WERI-Rb-1 (cell line): Measurements from ENCODE around the gene AJAP1.

Experiments
- DNase-seq: peaks from one replicate; pipeline ENCODE4 v3.0.0-alpha.2; 2020
- H3K27ac ChIP-seq: fragments of 250-450 bp; sonication (Bioruptor Pico); 2 replicates; pipeline ENCODE4 v1.5.1; 2020; ENCODE audit warnings: mild to moderate bottlenecking, moderate library complexity
- H3K27me3 ChIP-seq: fragments of 250-450 bp; sonication (Bioruptor Pico); 2 replicates; pipeline ENCODE4 v1.5.1; 2021; ENCODE audit warnings: mild to moderate bottlenecking, low read depth, moderate library complexity; ENCODE audit not compliant: insufficient read depth, severe bottlenecking
- H3K36me3 ChIP-seq: fragments of 250-450 bp; sonication (Bioruptor Pico); 2 replicates; pipeline ENCODE4 v1.5.1; 2020; ENCODE audit warnings: mild to moderate bottlenecking, moderate library complexity
- H3K4me3 ChIP-seq: 2 replicates; pipeline ENCODE4 v1.5.1; 2011; ENCODE audit warnings: low read depth, mild to moderate bottlenecking, control low read depth, low read length
- H3K9me3 ChIP-seq: fragments of 250-450 bp; sonication (Bioruptor Pico); 2 replicates; pipeline ENCODE4 v1.5.1; 2021; ENCODE audit warnings: mild to moderate bottlenecking, moderate library complexity; ENCODE audit not compliant: severe bottlenecking
- CTCF ChIP-seq: IDR thresholded peaks from 2 replicates; pipeline ENCODE4 v1.5.1; 2011; ENCODE audit warnings: low read depth, mild to moderate bottlenecking, control low read depth, inconsistent platforms, low read length

The AJAP1 gene

GRCh38 chr1:4726620-4727341, 72.4 kb downstream of the AJAP1 start:
- H3K27me3 ChIP-seq, result no peaks in the 10 kb centered on the region
- no peak overlapping the region for H3K4me3 ChIP-seq
- H3K27ac ChIP-seq, result no peak overlapping the region
- H3K9me3 ChIP-seq, result no peaks in the 10 kb centered on the region
- TF ChIP-seq CTCF, result no peak
- DNase-seq, result no peak
- H3K36me3 ChIP-seq, result no peaks in the 10 kb centered on the region

- no peak for TF ChIP-seq CTCF
- no peaks in the 10 kb centered on the region for H3K36me3 ChIP-seq
- DNase-seq, result no peak
- H3K27ac ChIP-seq, result no peak overlapping the region
- H3K27me3 ChIP-seq, result no peaks in the 10 kb centered on the region
- H3K9me3 ChIP-seq, result no peaks in the 10 kb centered on the region
- no peak overlapping the region for H3K4me3 ChIP-seq
These were observed 74.1 kb downstream of the AJAP1 start for GRCh38 chr1:4728319-4729089.

- no peak overlapping the region for H3K4me3 ChIP-seq
- no peaks in the 10 kb centered on the region for H3K27me3 ChIP-seq
- H3K36me3 ChIP-seq, result no peaks in the 10 kb centered on the region
- H3K27ac ChIP-seq, result no peak overlapping the region
- no peak for DNase-seq
- TF ChIP-seq CTCF, result no peak
- no peaks in the 10 kb centered on the region for H3K9me3 ChIP-seq
These were observed 74.7 kb downstream of the AJAP1 start for GRCh38 chr1:4729090-4729471.

GRCh38 chr1:4730078-4730477, 75.7 kb downstream of the AJAP1 start:
- Histone ChIP-seq H3K9me3 (no peaks in the 10 kb centered on the region), H3K36me3 (no peaks in the 10 kb centered on the region), H3K27me3 (no peaks in the 10 kb centered on the region), H3K4me3 (no peak overlapping the region), H3K27ac (no peak overlapping the region)
- no peak for TF ChIP-seq CTCF
- DNase-seq, result no peak

- no peaks in the 10 kb centered on the region for H3K36me3 ChIP-seq
- H3K27ac ChIP-seq, result no peak overlapping the region
- H3K4me3 ChIP-seq, result no peak overlapping the region
- H3K9me3 ChIP-seq, result no peaks in the 10 kb centered on the region
- TF ChIP-seq CTCF, result no peak
- no peak for DNase-seq
- H3K27me3 ChIP-seq, result no peaks in the 10 kb centered on the region
These were observed 79.2 kb downstream of the AJAP1 start for GRCh38 chr1:4733446-4734177.
